Measurements from ENCODE around the gene IDI2.
"Not testable (repeated sequence)": the region's sequence is repeated elsewhere in the genome, so short reads cannot be mapped to it uniquely, and the experiment has no call there.

IDI2 gene

DNA sequence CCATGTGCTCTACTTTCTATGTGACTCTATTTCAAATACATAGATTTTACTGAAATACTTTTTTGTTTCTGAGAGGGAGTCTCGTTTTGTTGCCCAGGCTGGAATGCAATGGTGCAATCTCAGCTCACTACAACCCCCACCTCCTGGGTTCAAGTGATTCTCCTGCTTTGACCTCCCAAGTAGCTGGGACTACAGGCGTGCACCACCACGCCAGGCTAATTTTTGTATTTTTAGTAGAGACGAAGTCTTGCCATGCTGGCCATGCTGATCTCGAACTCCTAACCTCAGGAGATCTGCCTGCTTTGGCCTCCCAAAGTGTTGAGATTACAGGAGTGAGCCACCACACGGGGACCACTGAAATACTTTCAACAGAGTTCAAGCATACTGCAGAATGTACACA, 19.8 kb upstream of the IDI2 start:
- no peak for DNase-seq

DNA sequence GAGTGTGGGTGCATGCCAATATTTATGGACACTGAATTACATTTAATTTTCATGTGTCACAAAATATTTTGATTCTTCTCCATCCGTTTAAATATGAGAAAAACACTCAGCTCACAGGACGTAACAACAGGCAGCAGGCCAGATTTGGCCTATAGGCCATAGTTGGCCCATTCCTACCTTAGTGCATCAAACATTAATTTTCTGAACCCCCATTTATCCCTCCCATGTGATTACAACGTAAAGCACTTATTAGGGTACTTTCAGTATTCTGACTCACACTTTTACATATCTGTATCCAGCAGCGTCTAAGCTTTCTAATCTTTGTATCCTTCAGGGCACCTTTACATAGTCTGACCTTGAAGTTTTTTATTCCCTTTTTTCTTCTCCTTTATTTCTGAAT, 19.3 kb upstream of the IDI2 start:
- DNase-seq = no peak

DNA sequence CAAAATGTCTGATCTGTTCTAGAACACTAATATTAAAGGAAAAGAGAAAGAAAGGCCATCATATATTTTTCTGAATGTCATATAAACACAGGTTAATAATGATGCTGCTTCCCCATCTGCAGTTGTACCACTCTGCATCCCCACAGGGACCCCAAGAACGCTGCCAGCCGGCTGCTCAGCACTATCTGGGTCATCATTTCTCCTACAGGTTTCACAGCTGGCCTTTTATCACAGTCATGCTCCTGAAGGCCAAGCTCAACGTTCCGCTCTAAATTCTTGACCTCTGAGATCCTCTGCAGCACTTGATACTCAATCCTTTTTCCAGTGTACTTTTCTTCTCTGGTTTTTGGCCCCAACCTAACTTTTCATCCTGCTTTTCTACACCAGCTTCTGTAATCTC, 18.5 kb upstream of the IDI2 start:
- DNase-seq = no peak

DNA sequence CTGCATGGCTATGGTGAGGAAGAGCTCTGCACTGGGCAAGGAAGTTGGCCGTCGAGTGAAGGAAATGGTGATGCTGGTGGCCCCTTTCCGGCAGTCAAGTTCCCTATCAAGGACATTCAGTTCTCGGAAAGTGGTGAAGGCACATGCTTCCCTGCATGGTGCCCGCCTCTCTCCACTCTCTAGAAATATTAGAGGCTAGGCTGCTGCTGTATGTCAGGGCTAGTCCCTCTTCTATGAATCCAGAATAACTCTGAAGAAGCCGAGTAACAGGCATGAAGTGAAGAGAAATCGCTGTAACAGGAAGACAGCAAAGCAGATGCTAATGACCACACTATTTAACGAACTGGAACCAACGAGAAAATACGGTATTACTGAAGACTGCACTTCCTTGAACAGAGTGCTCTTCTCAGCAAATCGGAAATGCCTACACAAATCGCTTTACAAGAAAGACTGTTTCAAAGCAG, 17.9 kb upstream of the IDI2 start:
- peak; percentile 25 to 40 for DNase-seq

DNA sequence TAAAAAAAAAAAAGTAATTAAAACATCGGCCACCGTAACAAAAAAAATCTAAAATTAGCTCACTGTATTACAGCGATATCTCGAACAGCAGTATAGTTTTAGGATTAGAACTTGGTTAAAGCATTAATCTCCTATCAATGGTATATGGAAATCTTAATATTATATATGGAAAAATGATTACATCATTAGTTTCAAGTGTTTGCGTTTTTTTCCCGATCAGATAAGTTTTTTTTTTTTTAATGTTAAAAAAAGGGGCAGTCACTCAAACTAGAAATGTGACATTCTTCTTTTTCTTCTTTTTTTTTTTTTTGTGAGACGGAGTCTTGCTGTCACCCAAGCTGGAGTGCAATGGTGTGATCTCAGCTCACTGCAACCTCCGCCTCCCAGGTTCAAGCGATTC, 15.9 kb upstream of the IDI2 start:
- DNase-seq = no peak

DNA sequence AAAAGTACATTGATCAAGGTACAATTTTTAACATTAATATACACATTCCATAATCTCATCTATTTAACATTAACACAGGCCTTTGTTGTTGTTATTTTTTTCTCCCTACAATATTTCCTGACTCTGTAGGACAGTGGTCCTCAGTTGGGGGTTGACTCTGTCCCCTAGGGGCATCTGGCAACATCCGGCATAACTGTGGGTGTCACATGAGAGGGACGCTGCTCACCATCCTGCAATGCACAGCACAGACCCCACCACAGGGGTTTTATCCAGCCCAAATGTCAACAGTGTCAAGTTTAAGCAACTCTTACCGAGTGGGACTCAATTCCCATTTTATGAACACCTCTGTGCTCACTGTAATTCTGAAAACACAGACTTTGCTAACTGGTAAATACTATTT, 14.5 kb upstream of the IDI2 start:
- no peak for DNase-seq

DNA sequence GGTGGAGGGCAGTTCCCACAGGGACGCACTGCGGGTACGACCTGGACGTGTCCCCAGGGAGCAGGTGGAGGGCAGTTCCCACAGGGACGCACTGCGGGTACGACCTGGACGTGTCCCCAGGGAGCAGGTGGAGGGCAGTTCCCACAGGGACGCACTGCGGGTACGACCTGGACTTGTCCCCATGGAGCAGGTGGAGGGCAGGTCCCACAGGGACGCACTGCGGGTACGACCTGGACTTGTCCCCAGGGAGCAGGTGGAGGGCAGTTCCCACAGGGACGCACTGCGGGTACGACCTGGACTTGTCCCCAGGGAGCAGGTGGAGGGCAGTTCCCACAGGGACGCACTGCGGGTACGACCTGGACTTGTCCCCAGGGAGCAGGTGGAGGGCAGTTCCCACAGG, 13.1 kb upstream of the IDI2 start:
- DNase-seq = not testable (repeated sequence)

DNA sequence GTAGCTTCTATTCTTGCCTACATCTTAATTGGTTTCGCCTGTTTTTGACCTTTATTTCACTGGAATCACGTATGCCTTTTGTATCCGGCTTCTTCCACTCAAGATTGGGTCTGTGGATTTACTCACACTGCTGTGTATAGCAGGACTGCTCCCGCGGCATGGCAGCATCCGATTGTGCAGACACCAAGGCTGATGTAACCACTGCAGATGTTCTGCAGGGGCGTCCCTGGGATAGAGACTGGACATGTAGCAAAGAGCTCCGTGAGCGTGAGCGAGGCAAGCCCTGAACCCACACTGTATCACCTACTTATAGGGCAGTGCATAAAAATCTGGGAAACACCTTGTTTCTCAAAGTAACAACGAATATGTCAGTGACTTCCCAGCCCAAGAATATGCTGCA, 11.4 kb upstream of the IDI2 start:
- DNase-seq = no peak

DNA sequence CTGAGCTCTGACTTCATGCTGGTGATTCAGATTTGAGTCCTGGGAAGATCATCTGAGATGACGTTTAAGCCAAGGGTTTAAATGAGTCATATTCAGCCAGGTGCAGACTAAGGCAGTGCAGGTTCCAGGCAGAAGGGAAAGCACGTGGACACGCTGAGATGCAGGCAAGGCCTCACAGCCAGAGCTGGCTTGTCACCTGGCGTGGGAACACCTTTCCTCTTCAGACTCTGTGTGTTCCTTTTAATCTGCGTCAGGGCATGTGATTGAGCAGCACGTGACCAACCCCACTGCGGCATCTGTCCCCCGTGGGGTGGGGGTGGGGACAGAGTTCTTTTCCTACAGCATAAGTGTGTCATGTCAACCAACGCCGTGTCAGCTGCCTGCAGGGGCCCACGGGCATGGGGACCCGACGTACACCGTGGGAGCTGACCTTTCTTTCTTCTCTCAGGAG, 10.7 kb upstream of the IDI2 start:
- DNase-seq = no peak

DNA sequence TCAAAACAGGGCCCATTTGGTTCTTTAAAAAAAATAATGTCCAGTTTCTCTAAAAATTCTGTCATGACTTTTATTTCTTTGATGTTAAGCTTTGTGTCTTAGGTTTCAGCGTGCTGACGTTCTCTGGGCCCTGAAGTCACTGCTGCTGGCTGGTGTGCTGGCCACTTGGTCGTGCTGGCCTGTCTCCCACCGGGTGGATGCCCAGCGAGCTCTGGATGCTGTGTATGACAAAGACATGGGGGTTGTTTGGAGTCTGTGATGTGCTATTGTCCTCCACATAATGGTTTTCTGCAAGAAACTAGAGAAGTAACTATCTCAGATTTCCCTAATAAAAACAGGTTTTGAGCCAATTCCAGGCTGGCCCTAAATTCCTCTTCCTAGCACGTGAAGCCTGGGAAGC, 9.5 kb upstream of the IDI2 start:
- DNase-seq = no peak

DNA sequence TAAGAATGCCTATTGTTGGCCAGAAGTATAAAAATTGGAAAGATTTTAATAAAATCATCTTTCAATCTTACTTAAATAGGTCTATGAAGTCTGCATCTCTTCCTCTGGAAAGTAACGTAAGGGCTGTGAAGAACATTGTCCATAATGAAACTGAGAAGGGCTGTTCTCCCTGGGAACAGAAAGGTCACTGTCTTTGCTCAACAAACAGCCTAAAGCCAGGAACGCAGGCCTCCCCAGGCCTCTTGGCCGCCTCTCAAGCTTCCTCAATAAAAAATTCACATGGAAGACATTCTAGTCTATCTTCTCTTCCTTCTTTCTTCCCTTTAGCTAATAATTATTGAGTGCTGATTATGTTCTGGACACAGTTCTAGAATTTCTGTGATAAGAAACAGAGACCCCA, 9.1 kb upstream of the IDI2 start:
- no peak for DNase-seq

DNA sequence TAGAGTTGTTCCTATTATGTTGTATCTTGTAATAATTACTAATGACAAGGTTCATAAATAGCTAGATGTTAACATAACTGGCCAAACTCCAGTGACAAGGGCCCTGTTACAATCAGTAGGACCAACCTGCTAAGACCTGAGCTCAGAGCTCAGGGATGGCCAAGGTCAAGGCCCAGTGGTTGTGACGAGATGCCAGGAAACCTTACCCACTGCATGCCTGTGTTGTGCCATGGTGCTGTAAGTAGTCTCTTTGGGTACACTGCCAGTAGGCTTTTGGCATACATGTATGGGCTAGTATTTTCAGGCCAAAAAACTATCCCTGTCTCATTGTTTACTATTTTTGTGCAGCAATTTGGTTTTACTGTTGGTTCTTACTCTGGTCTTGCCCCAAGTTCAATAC, 7.9 kb upstream of the IDI2 start:
- DNase-seq = no peak

DNA sequence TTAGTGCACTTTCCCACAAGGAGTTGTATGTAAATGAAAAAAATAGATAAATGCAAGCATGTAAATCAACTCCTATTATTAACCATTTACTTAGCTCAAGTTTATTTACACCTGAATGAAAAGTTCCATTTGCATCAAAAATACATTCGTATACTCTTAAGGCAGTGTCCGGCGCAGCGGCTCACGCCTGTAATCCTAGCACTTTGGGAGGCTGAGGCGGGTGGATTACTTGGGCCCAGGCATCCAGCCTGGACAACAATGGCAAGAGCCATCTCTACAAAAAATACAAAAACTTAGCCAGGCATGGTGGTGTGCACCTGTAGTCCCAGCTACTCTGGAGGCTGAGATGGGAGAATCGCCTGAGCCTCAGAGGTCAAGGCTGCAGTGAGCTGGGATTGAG, 4.2 kb upstream of the IDI2 start:
- no peak for DNase-seq

DNA sequence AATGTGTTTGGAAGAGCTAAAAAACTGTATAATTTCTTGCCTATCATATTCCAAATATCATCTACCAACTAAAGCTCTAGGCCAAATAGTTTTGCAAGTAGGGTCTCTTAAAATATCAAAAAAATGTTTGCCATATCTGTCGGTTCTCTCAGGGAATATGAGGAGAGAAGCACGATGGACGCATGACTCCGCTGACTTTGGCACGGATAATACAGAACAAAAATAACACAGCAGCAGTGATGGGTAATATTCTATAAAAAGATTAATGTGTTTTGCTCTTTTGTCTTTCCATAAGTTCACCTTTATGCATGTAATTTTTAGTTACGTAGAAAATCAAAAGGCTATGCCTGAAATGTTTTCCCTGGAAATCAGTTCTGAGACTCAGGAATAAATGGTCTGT, 919 bp upstream of the IDI2 start:
- no peak for DNase-seq

DNA sequence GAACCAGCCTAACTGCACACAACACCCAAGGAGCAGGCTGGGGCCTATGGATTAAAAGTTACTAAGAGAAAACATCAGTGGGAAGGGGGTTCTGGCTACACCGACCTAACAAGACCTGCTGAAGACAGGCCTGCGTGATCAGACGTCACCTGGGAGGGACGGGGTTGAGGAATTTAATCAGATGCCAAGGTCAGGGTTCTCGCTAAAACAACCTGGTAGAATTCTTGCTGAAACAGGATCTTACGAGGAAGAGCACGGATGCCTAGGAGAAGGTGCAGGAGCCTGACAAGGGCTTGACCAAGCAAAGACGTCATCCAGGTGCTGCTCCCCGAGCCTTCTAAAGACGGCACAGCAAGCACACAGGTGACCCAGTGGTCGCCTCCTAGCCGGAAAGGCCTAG, 1.6 kb downstream of the IDI2 start:
- no peak for DNase-seq

DNA sequence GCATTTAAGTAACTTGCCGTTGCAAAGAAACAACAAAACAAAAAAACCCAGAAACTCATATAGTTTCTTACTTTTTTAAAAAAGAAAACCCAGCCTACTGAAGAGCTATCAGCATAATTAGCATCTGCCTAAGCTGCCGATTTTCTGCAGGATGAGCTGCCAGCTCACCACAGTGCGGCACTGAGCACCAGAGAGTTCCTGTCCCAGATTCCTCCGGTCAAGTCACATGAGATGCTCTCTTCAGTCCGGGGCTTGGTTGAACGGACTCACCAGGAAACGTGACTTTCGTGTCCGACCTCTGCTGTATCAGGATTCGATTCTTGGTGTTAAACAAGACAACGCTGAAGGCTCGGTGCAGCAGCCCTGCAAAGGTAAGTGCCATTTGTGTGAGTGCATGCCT, 3.2 kb downstream of the IDI2 start:
- DNase-seq = no peak

DNA sequence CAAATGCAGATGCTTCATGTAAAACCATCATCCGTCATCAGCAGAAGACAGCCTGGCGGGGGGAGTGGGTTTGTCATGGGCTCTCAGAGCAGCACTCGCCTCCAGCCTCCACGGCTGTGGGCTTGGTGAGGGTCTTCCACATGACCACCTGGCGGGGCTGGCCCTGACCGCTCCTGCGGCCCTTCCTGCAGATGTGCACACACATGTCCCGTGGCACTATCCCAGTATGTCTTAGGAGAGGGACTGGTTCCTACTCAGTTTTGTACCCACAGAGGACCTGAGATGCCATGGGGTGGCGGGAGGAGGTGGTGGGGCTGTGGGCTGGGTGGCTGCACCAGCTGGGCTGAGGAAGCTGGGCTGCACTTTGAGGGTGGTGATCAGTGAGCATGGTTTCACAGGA, 4.7 kb downstream of the IDI2 start:
- no peak for DNase-seq

DNA sequence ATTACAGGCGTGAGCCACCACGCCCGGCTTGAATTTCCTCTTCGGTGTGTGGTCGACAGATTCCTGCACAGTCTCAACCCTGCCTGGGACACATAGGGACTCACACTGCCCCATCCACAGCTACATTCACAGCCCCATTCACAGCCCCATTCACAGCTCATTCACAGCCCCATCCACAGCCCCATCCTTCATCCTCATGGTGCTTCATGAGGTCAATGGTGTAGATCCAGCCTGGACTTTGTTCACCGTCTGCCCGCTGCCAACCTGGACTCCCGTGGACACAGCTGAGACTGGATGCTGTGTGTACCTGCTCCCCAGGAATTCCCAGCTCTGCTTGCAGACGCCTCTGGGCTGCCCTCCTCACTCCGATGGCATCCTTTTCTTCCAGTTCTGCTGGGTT, 5.2 kb downstream of the IDI2 start:
- no peak for DNase-seq

DNA sequence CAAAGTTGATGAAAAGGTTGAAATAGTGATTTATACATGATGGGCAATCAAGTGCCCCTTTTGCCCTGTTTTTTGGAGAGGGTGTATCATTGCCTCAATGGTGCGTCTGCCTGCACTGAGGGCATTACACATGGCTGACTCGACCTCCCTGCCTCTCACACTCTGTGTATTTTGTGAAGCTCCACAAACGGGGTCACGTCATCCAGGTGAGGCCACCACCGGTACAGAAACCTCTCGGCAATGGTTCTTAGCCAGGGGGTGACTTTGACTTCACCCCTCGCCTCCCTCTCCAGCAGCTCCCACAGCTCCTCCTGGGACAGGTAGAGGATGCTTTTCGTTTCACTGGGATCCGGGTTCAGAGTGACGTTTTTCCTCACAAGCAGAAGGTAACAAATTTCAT, 6.3 kb downstream of the IDI2 start:
- no peak for DNase-seq

DNA sequence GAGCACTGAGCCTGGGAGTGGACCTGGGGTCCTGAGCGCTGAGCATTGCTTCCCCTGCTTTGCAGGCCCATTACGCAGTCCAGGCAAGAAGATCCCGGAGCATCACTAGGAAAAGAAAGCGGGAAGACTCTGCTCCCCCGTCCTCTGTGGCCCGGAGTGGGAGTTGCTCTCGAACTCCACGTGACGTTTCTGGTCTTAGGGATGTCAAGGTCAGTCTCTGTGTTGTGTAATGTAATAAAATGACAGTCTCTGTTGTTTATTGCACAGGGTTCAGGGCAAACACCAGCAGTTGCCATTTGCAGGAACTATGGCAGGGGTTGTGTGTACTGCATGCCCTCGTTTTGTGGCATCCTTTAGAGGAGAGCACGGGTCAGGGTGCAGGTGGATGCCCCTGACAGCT, 10.0 kb downstream of the IDI2 start:
- no peak for DNase-seq

DNA sequence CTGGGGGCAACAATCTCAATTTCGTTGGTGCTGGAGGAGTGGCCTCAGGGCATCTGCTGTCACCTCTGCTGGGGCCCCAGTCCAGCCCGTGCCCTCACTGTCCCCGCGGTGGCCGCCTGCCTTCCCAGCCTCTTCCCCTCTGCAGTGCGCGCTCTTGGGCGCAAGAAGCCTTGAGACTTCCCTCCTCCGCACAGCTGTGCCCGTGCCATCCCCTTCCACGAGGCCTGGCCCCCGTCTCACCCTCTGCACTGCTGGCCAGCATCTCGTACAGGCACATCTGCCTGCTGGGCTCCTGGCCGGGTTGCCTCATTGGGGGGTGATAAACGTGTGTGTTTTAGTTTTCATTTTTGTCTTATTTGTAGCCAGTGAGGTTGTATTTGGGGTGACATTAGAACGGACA, 14.0 kb downstream of the IDI2 start:
- DNase-seq = no peak

DNA sequence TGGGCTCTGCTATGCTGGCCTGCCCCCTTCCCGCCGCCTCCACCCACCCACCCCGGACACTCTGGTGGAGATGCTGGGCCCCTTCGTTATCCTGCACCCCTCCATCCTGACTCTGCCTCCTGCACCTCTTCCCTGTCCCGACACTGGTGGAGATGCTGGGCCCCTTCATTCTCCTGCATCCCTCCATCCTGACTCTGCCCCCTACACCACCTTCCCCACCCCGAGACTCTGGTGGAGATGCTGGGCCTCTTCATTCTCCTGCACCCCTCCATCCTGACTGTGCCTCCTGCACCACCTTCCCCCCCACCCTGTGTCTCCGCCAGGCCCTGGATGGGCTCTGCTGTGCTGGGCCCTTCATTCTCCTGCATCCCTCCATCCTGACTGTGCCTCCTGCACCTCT, 15.0 kb downstream of the IDI2 start:
- DNase-seq = no peak

DNA sequence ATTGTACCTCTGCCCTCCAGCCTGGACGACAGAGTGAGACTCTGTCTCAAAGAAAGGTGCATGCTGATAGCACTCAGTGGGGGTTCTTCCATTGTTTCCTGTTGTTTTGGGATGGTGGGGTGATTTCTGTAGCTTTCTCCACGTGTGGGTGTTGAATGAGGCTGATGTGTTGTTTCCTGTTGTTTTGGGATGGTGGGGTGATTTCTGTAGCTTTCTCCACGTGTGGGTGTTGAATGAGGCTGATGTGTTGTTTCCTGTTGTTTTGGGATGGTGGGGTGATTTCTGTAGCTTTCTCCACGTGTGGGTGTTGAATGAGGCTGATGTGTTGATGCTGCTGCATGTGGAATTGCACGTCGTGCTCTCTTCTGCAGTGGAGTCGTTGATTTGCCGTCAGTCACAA, 15.7 kb downstream of the IDI2 start:
- DNase-seq = not testable (repeated sequence)

DNA sequence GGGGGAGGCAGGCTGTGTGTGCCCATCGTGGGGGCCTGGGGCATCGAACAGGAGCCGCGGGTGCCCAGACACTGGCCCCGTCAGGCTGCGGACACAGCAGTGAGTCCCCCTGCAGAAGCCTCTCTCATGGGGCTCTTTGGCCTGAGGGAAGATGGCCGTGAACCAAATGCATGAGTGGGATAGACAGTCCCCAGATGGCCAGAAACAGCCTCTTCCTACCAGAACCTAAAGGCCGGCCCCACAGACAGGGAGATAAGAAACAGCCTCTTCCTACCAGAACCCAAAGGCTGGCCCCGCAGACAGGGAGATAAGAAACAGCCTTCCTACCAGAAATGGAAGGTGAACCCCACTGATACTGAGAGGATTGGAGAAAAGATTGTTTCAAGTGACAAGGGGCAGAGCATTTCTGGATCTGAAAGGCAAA, 16.6 kb downstream of the IDI2 start:
- DNase-seq = no peak

DNA sequence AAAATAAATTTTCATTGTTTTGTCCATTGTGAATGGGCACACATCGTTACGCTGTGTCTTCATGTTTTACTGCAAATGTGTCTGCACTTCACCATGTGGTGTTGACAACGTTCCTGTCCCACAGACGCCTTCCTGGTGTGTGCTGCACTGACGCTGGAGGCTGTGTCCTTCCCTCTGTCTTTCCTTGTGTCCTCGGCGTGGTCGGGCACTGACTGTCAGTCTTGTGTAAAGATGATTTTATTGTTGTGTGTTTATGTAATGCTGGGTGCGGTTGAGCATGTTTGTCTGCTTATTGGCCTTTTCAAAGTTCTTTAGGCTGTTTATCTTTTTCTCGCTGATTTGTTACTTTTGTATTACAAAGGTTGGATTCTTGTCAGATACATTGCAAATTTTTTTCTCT, 18.1 kb downstream of the IDI2 start:
- no peak for DNase-seq

DNA sequence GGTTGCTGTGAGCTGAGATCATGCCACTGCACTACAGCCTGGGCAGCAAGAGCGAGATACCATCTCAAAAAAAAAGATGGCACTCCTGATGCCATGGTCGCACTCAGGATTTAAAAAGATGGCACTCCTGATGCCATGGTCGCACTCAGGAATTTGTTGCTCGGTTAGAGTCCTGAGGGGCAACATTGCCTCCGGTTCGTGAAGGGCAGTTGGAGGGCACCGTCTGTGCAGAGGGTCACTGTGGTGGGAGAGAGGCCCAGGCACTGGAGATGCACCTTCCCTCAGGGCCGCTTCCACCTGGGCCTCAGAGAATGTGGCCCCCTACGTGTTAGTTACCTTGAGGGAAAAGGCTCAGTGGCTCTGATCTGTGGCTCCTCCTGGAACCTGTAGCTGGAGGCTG, 19.1 kb downstream of the IDI2 start:
- DNase-seq = no peak
